HCT116 (cell line): ENCODE results near the gene SLK. TPM values are rescaled to one million over a fixed set of nuclear protein-coding genes. Genes with fewer than 3 reads are reported as not detected.

ENCODE experiments used
- ATAC-seq: fragments of 200-7000 bp; cut with Tn5 transposase; 2 replicates; pipeline ENCODE4 v1.9.1; 2020; ENCODE audit warnings: mild to moderate bottlenecking, moderate library complexity
- BruUV-seq: library from RNA; stranded (reverse); fragments of 400-500 nt; replicated peaks from 2 replicates; lab custom pipeline; 2021; lab: Mats Ljungman, UMichigan
- CTCF ChIA-PET: fragments of 300-600 bp; sonication (Branson Sonifier 250); formaldehyde crosslinking; loops from one replicate; lab custom pipeline; 2021; ENCODE audit warnings: antibody characterized with exemption; lab: Charles Lee
- POLR2A ChIA-PET: fragments of 300-600, 350-600 bp; sonication (Branson Sonifier 250); formaldehyde crosslinking; loops from one replicate; lab custom pipeline; 2021; ENCODE audit warnings: antibody characterized with exemption; lab: Charles Lee
- RAD21 ChIA-PET, 2 experiments: fragments of 300-600 bp; sonication (Branson Sonifier 250); formaldehyde crosslinking; loops; one replicate each; lab custom pipeline; 2023; ENCODE audit warnings: low total read pairs in 2 of 2; ENCODE audit not compliant: uncharacterized antibody in 2 of 2, unreplicated experiment in 2 of 2, low non-redundant PET in 1 of 2; lab: Charles Lee
- DNase-seq: peaks from one replicate; pipeline ENCODE4 v3.0.0-alpha.2; 2010; ENCODE audit warnings: low read depth, low spot score
- H2AFZ ChIP-seq: fragments of 200-600 bp; shearing (Covaris generic), sonication (generic); 2 replicates; pipeline ENCODE4 v1.6.1; 2017; ENCODE audit warnings: low read depth, mixed run types, mixed read lengths, antibody characterized with exemption, low read length; ENCODE audit not compliant: poor library complexity, severe bottlenecking
- H3K27ac ChIP-seq: 2 replicates; pipeline ENCODE4 v1.5.1; 2012; ENCODE audit warnings: low read depth, low read length
- H3K27me3 ChIP-seq: fragments of 200-600 bp; sonication (generic); 2 replicates; pipeline ENCODE4 v1.6.1; 2016; ENCODE audit warnings: mixed run types, low read length, mixed read lengths; ENCODE audit not compliant: insufficient read depth
- H3K36me3 ChIP-seq, 2 experiments: fragments of 200-500 bp in 1 of 2; fragments of 200-600 bp in 1 of 2; sonication (Bioruptor generic) in 1 of 2; sonication (generic) in 1 of 2; 2 replicates each; pipeline versions ENCODE4 v1.5.1 to v1.6.1; 2014 to 2016; ENCODE audit warnings: low read length in 2 of 2, inconsistent platforms in 1 of 2, mixed read lengths in 1 of 2, mixed run types in 1 of 2; ENCODE audit not compliant: insufficient read depth in 2 of 2, control insufficient read depth in 1 of 2
- H3K4me1 ChIP-seq, 2 experiments: fragments of 200-600 bp in 1 of 2; sonication (generic) in 1 of 2; 2 replicates each; pipeline versions ENCODE4 v1.5.1 to v1.6.1; 2012 to 2017; ENCODE audit warnings: low read length in 2 of 2, inconsistent platforms in 1 of 2, mild to moderate bottlenecking in 1 of 2, mixed read lengths in 1 of 2, mixed run types in 1 of 2, moderate library complexity in 1 of 2; ENCODE audit not compliant: insufficient read depth in 2 of 2, control insufficient read depth in 1 of 2
- H3K4me2 ChIP-seq: fragments of 200-600 bp; sonication (generic); 2 replicates; pipeline ENCODE4 v1.6.1; 2017; ENCODE audit warnings: mixed run types, low read length, mixed read lengths
- H3K4me3 ChIP-seq, 2 experiments: fragments of 200-600 bp in 1 of 2; sonication (generic) in 1 of 2; replicated peaks in 1 of 2; 2 replicates each; pipeline ENCODE4 v1.5.1; 2011 to 2016; ENCODE audit warnings: low read length in 2 of 2, control low read depth in 1 of 2, low read depth in 1 of 2, mild to moderate bottlenecking in 1 of 2, mixed read lengths in 1 of 2, mixed run types in 1 of 2
- H3K79me2 ChIP-seq: fragments of 200-600 bp; sonication (generic); 2 replicates; pipeline ENCODE4 v1.6.1; 2017; ENCODE audit warnings: mild to moderate bottlenecking, mixed run types, low read length, moderate library complexity, mixed read lengths; ENCODE audit not compliant: insufficient read depth
- H3K9ac ChIP-seq: fragments of 200-600 bp; sonication (generic); 2 replicates; pipeline ENCODE4 v1.6.1; 2016; ENCODE audit warnings: low read length, mixed read lengths
- H3K9me2 ChIP-seq: fragments of 200-600 bp; sonication (generic), shearing (Covaris generic); 2 replicates; pipeline ENCODE4 v1.6.1; 2017; ENCODE audit warnings: mixed run types, mild to moderate bottlenecking, moderate library complexity; ENCODE audit not compliant: insufficient read depth
- H3K9me3 ChIP-seq, 2 experiments: fragments of 200-500 bp in 1 of 2; fragments of 200-600 bp in 1 of 2; sonication (Bioruptor generic) in 1 of 2; sonication (generic) in 1 of 2; 2 replicates each; pipeline ENCODE4 v1.6.1; 2014 to 2017; ENCODE audit warnings: low read length in 2 of 2, mixed read lengths in 2 of 2, inconsistent platforms in 1 of 2, low read depth in 1 of 2, mild to moderate bottlenecking in 1 of 2, mixed run types in 1 of 2, moderate library complexity in 1 of 2; ENCODE audit not compliant: control insufficient read depth in 1 of 2, insufficient read depth in 1 of 2
- H4K20me1 ChIP-seq: fragments of 200-600 bp; sonication (generic), shearing (Covaris generic); 2 replicates; pipeline ENCODE4 v1.6.1; 2017; ENCODE audit warnings: mixed run types, mild to moderate bottlenecking, moderate library complexity; ENCODE audit not compliant: insufficient read depth
- CEBPB ChIP-seq: IDR thresholded peaks from 2 replicates; pipeline ENCODE4 v1.6.1; 2012; ENCODE audit warnings: low read depth
- EGR1 ChIP-seq: IDR thresholded peaks from 2 replicates; pipeline ENCODE4 v1.6.1; 2012; ENCODE audit warnings: low read depth
- FOSL1 ChIP-seq: IDR thresholded peaks from 2 replicates; pipeline ENCODE4 v1.6.1; 2012; ENCODE audit warnings: low read depth
- RAD21 ChIP-seq: IDR thresholded peaks from 2 replicates; pipeline ENCODE4 v1.6.1; 2012; ENCODE audit warnings: low read depth, mild to moderate bottlenecking
- SIN3A ChIP-seq: IDR thresholded peaks from 2 replicates; pipeline ENCODE4 v1.6.1; 2012; ENCODE audit warnings: low read depth
- SP1 ChIP-seq: IDR thresholded peaks from 2 replicates; pipeline ENCODE4 v1.6.1; 2012; ENCODE audit warnings: low read depth
- SRF ChIP-seq: IDR thresholded peaks from 2 replicates; pipeline ENCODE4 v1.6.1; 2012; ENCODE audit warnings: low read depth
- ZFX ChIP-seq: fragments of 450-650 bp; IDR thresholded peaks from 2 replicates; pipeline ENCODE4 v1.6.1; 2017
- ZNF274 ChIP-seq: fragments of 200-500 bp; sonication (Bioruptor generic); IDR thresholded peaks from 2 replicates; pipeline ENCODE4 v1.6.1; 2014; ENCODE audit warnings: mild to moderate bottlenecking, low read depth, low read length, inconsistent platforms
- intact Hi-C: fragments of 100-400 bp; cut with micrococcal nuclease; formaldehyde crosslinking; loops from 2 replicates; pipeline ENCODE4 v1.10.0; 2022
- total RNA-seq: library from RNA; stranded (reverse); gene quantifications from one replicate; pipeline ENCODE4 v1.2.1, GENCODE V29; 2021; ENCODE audit not compliant: unreplicated experiment
- TF ChIP-seq, protein P1 (sequence below): IDR thresholded peaks from 2 replicates; pipeline ENCODE4 v1.6.1; 2012
- TF ChIP-seq, protein P2 (sequence below): IDR thresholded peaks from 2 replicates; pipeline ENCODE4 v1.6.1; 2012

The SLK gene
- total RNA-seq, 1 experiment from 2014 or later, result 44.2 TPM

DNA sequence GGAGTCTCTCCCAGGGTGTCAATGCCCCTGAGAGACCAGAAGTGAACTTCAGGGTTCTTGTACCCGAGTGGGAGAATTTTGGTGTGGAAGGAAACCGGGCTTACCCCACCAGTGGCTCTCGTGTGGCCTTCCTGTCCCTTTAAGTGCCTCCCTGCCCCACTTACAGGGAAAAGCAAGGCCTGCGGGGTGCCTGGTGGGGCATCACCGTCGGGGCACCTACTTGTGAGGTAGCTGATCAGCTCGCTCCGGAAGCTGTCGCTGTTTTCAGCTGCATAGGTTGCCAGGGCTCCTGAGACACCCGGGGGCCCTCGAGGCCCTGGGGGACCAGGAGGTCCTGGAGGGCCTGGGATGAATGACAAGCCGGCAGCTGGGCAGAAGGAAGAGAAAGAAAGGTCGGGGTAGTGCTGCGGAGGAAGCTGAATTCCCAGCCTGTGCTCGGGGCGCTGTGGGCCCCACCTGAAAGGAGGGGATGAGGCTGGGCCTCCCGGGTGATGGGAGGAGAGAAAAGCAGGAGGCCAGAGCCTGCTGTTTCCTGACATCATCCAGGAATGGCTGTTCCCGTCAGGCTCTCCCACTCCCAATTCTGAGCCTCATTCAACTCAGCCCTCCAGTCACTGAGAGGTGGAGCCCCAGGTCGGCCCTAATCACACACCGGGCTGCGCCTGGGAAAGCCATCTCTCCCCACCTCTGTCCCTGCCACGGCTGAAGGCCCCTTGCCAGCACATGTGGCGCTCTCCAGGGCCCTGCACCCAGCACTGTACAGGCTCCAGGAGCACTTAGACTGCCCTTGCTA is 67.7 kb downstream of the SLK start:
- Histone ChIP-seq H3K27me3 (no peaks in the 10 kb centered on the region), H3K4me3 (no peak overlapping the region), H2AFZ (no peak overlapping the region), H3K27ac (no peak overlapping the region), H3K4me1 (no peaks in the 10 kb centered on the region), H3K4me2 (no peak overlapping the region), H3K9ac (no peak overlapping the region), H3K9me3 (no peaks in the 10 kb centered on the region), H4K20me1 (no peaks in the 10 kb centered on the region), H3K36me3 (peaks cover 10 to 17% of the 10 kb centered on the region in 2 experiments; a peak in 2 of 4 replicates), H3K9me2 (no peaks in the 10 kb centered on the region), H3K79me2 (no peaks in the 10 kb centered on the region)
- intact Hi-C loops, result no loop called here
- TF ChIP-seq SRF, result no peak
- TF ChIP-seq RAD21, result no peak
- TF ChIP-seq, protein P1, sequence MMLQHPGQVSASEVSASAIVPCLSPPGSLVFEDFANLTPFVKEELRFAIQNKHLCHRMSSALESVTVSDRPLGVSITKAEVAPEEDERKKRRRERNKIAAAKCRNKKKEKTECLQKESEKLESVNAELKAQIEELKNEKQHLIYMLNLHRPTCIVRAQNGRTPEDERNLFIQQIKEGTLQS, result no peak
- TF ChIP-seq SIN3A, result no peak
- TF ChIP-seq, protein P2, sequence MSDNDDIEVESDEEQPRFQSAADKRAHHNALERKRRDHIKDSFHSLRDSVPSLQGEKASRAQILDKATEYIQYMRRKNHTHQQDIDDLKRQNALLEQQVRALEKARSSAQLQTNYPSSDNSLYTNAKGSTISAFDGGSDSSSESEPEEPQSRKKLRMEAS, result no peak
- TF ChIP-seq CEBPB, result no peak
- no peak for TF ChIP-seq EGR1
- no peak for TF ChIP-seq SP1
- no peak for TF ChIP-seq ZNF274
- no peak for TF ChIP-seq ZFX
- TF ChIP-seq FOSL1, result no peak
- RAD21 ChIA-PET, result no interaction called here
- DNase-seq (no peak), ATAC-seq (peak; percentile 13; the same call in 1 of the 2 replicates)
- BruUV-seq, result no TSS peak
- POLR2A ChIA-PET, result no interaction called here
- CTCF ChIA-PET, result no interaction called here
